HCT116 (cell line): ENCODE results near the gene FGF14. TPM values are rescaled to one million over a fixed set of nuclear protein-coding genes. Genes with fewer than 3 reads are reported as not detected.

Source experiments
- ATAC-seq: fragments of 200-7000 bp; cut with Tn5 transposase; 2 replicates; pipeline ENCODE4 v1.9.1; 2020; ENCODE audit warnings: mild to moderate bottlenecking, moderate library complexity
- BruUV-seq: library from RNA; stranded (reverse); fragments of 400-500 nt; replicated peaks from 2 replicates; lab custom pipeline; 2021; lab: Mats Ljungman, UMichigan
- CTCF ChIA-PET: fragments of 300-600 bp; sonication (Branson Sonifier 250); formaldehyde crosslinking; loops from one replicate; lab custom pipeline; 2021; ENCODE audit warnings: antibody characterized with exemption; lab: Charles Lee
- POLR2A ChIA-PET: fragments of 300-600, 350-600 bp; sonication (Branson Sonifier 250); formaldehyde crosslinking; loops from one replicate; lab custom pipeline; 2021; ENCODE audit warnings: antibody characterized with exemption; lab: Charles Lee
- RAD21 ChIA-PET, 2 experiments: fragments of 300-600 bp; sonication (Branson Sonifier 250); formaldehyde crosslinking; loops; one replicate each; lab custom pipeline; 2023; ENCODE audit warnings: low total read pairs in 2 of 2; ENCODE audit not compliant: uncharacterized antibody in 2 of 2, unreplicated experiment in 2 of 2, low non-redundant PET in 1 of 2; lab: Charles Lee
- DNase-seq: peaks from one replicate; pipeline ENCODE4 v3.0.0-alpha.2; 2010; ENCODE audit warnings: low read depth, low spot score
- H2AFZ ChIP-seq: fragments of 200-600 bp; shearing (Covaris generic), sonication (generic); 2 replicates; pipeline ENCODE4 v1.6.1; 2017; ENCODE audit warnings: low read depth, mixed run types, mixed read lengths, antibody characterized with exemption, low read length; ENCODE audit not compliant: poor library complexity, severe bottlenecking
- H3K27ac ChIP-seq: 2 replicates; pipeline ENCODE4 v1.5.1; 2012; ENCODE audit warnings: low read depth, low read length
- H3K27me3 ChIP-seq: fragments of 200-600 bp; sonication (generic); 2 replicates; pipeline ENCODE4 v1.6.1; 2016; ENCODE audit warnings: mixed run types, low read length, mixed read lengths; ENCODE audit not compliant: insufficient read depth
- H3K36me3 ChIP-seq, 2 experiments: fragments of 200-500 bp in 1 of 2; fragments of 200-600 bp in 1 of 2; sonication (Bioruptor generic) in 1 of 2; sonication (generic) in 1 of 2; 2 replicates each; pipeline versions ENCODE4 v1.5.1 to v1.6.1; 2014 to 2016; ENCODE audit warnings: low read length in 2 of 2, inconsistent platforms in 1 of 2, mixed read lengths in 1 of 2, mixed run types in 1 of 2; ENCODE audit not compliant: insufficient read depth in 2 of 2, control insufficient read depth in 1 of 2
- H3K4me1 ChIP-seq, 2 experiments: fragments of 200-600 bp in 1 of 2; sonication (generic) in 1 of 2; 2 replicates each; pipeline versions ENCODE4 v1.5.1 to v1.6.1; 2012 to 2017; ENCODE audit warnings: low read length in 2 of 2, inconsistent platforms in 1 of 2, mild to moderate bottlenecking in 1 of 2, mixed read lengths in 1 of 2, mixed run types in 1 of 2, moderate library complexity in 1 of 2; ENCODE audit not compliant: insufficient read depth in 2 of 2, control insufficient read depth in 1 of 2
- H3K4me2 ChIP-seq: fragments of 200-600 bp; sonication (generic); 2 replicates; pipeline ENCODE4 v1.6.1; 2017; ENCODE audit warnings: mixed run types, low read length, mixed read lengths
- H3K4me3 ChIP-seq, 2 experiments: fragments of 200-600 bp in 1 of 2; sonication (generic) in 1 of 2; replicated peaks in 1 of 2; 2 replicates each; pipeline ENCODE4 v1.5.1; 2011 to 2016; ENCODE audit warnings: low read length in 2 of 2, control low read depth in 1 of 2, low read depth in 1 of 2, mild to moderate bottlenecking in 1 of 2, mixed read lengths in 1 of 2, mixed run types in 1 of 2
- H3K79me2 ChIP-seq: fragments of 200-600 bp; sonication (generic); 2 replicates; pipeline ENCODE4 v1.6.1; 2017; ENCODE audit warnings: mild to moderate bottlenecking, mixed run types, low read length, moderate library complexity, mixed read lengths; ENCODE audit not compliant: insufficient read depth
- H3K9ac ChIP-seq: fragments of 200-600 bp; sonication (generic); 2 replicates; pipeline ENCODE4 v1.6.1; 2016; ENCODE audit warnings: low read length, mixed read lengths
- H3K9me2 ChIP-seq: fragments of 200-600 bp; sonication (generic), shearing (Covaris generic); 2 replicates; pipeline ENCODE4 v1.6.1; 2017; ENCODE audit warnings: mixed run types, mild to moderate bottlenecking, moderate library complexity; ENCODE audit not compliant: insufficient read depth
- H3K9me3 ChIP-seq, 2 experiments: fragments of 200-500 bp in 1 of 2; fragments of 200-600 bp in 1 of 2; sonication (Bioruptor generic) in 1 of 2; sonication (generic) in 1 of 2; 2 replicates each; pipeline ENCODE4 v1.6.1; 2014 to 2017; ENCODE audit warnings: low read length in 2 of 2, mixed read lengths in 2 of 2, inconsistent platforms in 1 of 2, low read depth in 1 of 2, mild to moderate bottlenecking in 1 of 2, mixed run types in 1 of 2, moderate library complexity in 1 of 2; ENCODE audit not compliant: control insufficient read depth in 1 of 2, insufficient read depth in 1 of 2
- H4K20me1 ChIP-seq: fragments of 200-600 bp; sonication (generic), shearing (Covaris generic); 2 replicates; pipeline ENCODE4 v1.6.1; 2017; ENCODE audit warnings: mixed run types, mild to moderate bottlenecking, moderate library complexity; ENCODE audit not compliant: insufficient read depth
- CTCF ChIP-seq, 3 experiments: fragments of 200-600 bp in 1 of 3; sonication (generic) in 1 of 3; IDR thresholded peaks in 2 of 3; conservative IDR thresholded peaks in 1 of 3; 2 replicates each; pipeline ENCODE4 v1.5.1; 2012 to 2017; ENCODE audit warnings: low read depth in 2 of 3, low read length in 2 of 3, antibody characterized with exemption in 1 of 3, borderline replicate concordance in 1 of 3, control low read depth in 1 of 3, mild to moderate bottlenecking in 1 of 3, mixed read lengths in 1 of 3, mixed run types in 1 of 3, moderate library complexity in 1 of 3; ENCODE audit not compliant: insufficient read depth in 1 of 3
- EGR1 ChIP-seq: IDR thresholded peaks from 2 replicates; pipeline ENCODE4 v1.6.1; 2012; ENCODE audit warnings: low read depth
- ELF1 ChIP-seq: IDR thresholded peaks from 2 replicates; pipeline ENCODE4 v1.6.1; 2012; ENCODE audit warnings: low read depth, borderline replicate concordance
- FOSL1 ChIP-seq: IDR thresholded peaks from 2 replicates; pipeline ENCODE4 v1.6.1; 2012; ENCODE audit warnings: low read depth
- JUND ChIP-seq: IDR thresholded peaks from 2 replicates; pipeline ENCODE4 v1.6.1; 2012
- POLR2AphosphoS5 ChIP-seq: IDR thresholded peaks from 2 replicates; pipeline ENCODE4 v1.6.1; 2011; ENCODE audit warnings: mild to moderate bottlenecking, low read depth, low read length, moderate library complexity
- RAD21 ChIP-seq: IDR thresholded peaks from 2 replicates; pipeline ENCODE4 v1.6.1; 2012; ENCODE audit warnings: low read depth, mild to moderate bottlenecking
- REST ChIP-seq: IDR thresholded peaks from 2 replicates; pipeline ENCODE4 v1.6.1; 2012; ENCODE audit warnings: low read depth
- SIN3A ChIP-seq: IDR thresholded peaks from 2 replicates; pipeline ENCODE4 v1.6.1; 2012; ENCODE audit warnings: low read depth
- ZNF274 ChIP-seq: fragments of 200-500 bp; sonication (Bioruptor generic); IDR thresholded peaks from 2 replicates; pipeline ENCODE4 v1.6.1; 2014; ENCODE audit warnings: mild to moderate bottlenecking, low read depth, low read length, inconsistent platforms
- intact Hi-C: fragments of 100-400 bp; cut with micrococcal nuclease; formaldehyde crosslinking; loops from 2 replicates; pipeline ENCODE4 v1.10.0; 2022
- total RNA-seq: library from RNA; stranded (reverse); gene quantifications from one replicate; pipeline ENCODE4 v1.2.1, GENCODE V29; 2021; ENCODE audit not compliant: unreplicated experiment

FGF14 gene
- total RNA-seq, 1 experiment from 2014 or later = not detected

- CTCF ChIA-PET = interaction anchor here (0.7 to 1.4 kb wide), 4 partner anchors 156 to 630 kb away, joined by 3 to 10 read pairs (median 6); no protein-coding TSS in a partner anchor
- intact Hi-C loops = no loop called here
- no peak overlapping the region for H2AFZ ChIP-seq
- H3K27me3 ChIP-seq = no peaks in the 10 kb centered on the region
- RAD21 ChIA-PET = no interaction called here
- DNase-seq (no peak), ATAC-seq (no peak; the same call in 1 of the 2 replicates)
- no peaks in the 10 kb centered on the region for H3K4me1 ChIP-seq
- no peak overlapping the region for H3K27ac ChIP-seq
- no peaks in the 10 kb centered on the region for H3K9me2 ChIP-seq
- no peaks in the 10 kb centered on the region for H3K36me3 ChIP-seq
- BruUV-seq = no TSS peak
- no peaks in the 10 kb centered on the region for H3K79me2 ChIP-seq
- no peaks in the 10 kb centered on the region for H4K20me1 ChIP-seq
- H3K4me2 ChIP-seq = no peak overlapping the region
- peaks cover 0 to 6% of the 10 kb centered on the region in 2 experiments; a peak in 1 of 4 replicates for H3K9me3 ChIP-seq
- POLR2A ChIA-PET = no interaction called here
- H3K9ac ChIP-seq = no peak overlapping the region
- TF ChIP-seq RAD21 = peak; percentile 31
- TF ChIP-seq CTCF (IDR thresholded peaks at IDR 0.05 in 2 of 3, conservative IDR thresholded peaks at IDR 0.05 in 1 of 3; ENCODE audit: borderline replicate concordance in 1 of 3, insufficient read depth in 1 of 3, low read depth in 2 of 3, low read length in 2 of 3) = peak in 2 of 3 experiments; percentile 31 to 44; a peak in 2 of 6 replicates
- no peak for TF ChIP-seq FOSL1
- no peak for TF ChIP-seq ZNF274
- no peak for TF ChIP-seq POLR2AphosphoS5
- TF ChIP-seq EGR1 = no peak
- no peak for TF ChIP-seq ELF1
- no peak for TF ChIP-seq REST
- TF ChIP-seq SIN3A = no peak
- no peak for TF ChIP-seq JUND
- TF ChIP-seq, all 23 proteins: peak for 2
- H3K4me3 ChIP-seq = no peak overlapping the region
Observed at GRCh38 chr13:101942038-101942437, 459.8 kb downstream of the FGF14 start.
